GM18520 (cell line): ENCODE results near the gene P2RX7.

Experiments used
- ATAC-seq: cut with Tn5 transposase; IDR thresholded peaks from one replicate; pipeline ENCODE4 v1.9.1; 2021; ENCODE audit not compliant: unreplicated experiment

The P2RX7 gene

DNA sequence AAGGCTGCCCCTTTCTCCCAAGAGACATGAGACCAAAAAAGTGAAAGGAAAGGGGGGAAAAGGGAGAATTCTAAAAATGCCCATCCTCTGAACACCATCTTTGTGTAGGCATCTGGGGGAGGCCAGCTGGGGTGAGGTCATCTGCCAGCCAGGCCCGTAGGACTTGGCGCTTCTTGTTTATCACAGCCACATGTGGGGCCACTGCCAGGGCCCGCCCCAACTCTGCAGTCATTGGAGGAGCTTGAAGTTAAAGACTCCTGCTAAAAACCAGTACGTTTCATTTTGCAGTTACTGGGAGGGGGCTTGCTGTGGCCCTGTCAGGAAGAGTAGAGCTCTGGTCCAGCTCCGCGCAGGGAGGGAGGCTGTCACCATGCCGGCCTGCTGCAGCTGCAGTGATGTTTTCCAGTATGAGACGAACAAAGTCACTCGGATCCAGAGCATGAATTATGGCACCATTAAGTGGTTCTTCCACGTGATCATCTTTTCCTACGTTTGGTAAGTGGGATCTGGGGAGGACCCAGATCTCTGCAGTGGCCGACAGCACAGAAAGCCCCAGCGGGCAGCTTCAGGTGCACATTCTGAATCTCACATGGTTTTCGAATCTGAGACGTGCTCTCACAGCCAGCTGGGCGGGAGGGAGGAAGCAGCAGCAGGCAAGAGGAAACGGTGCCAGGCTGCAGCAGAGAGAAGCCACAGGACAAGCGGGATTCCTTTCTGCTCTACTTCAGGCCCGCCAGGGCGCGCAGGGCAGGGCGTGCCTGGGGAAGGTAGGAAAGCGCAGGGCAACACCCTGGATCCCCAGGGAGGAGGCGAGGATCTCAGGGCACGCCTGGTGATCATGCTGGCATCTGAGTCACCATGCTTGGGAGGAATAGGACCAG is at the start of gene P2RX7:
Gene P2RX7, plus strand, starts transcription at position 276 of the 881 bp plus-strand sequence. Its CDS starts 95 bp downstream, at position 371.
- no peak for ATAC-seq

DNA sequence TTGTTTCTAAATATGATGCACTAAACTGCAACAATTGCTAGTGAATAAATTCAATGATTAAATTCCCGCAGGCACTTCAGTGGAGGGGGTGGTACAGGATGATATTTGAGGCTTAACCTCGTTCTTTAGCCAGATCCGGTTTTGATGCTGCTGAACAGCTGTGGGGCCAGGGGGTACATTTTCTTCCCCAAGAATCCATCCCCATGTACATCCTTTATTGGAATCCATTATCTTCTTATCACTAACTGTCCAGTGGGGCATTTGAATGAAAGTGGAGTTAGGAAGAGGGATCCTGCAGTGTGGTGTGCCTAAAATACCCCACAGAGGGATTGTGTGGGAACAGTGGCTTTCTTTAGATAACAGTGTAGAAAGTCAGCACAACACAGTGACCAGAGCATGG is 48.4 kb upstream of the P2RX7 start:
- no peak for ATAC-seq

DNA sequence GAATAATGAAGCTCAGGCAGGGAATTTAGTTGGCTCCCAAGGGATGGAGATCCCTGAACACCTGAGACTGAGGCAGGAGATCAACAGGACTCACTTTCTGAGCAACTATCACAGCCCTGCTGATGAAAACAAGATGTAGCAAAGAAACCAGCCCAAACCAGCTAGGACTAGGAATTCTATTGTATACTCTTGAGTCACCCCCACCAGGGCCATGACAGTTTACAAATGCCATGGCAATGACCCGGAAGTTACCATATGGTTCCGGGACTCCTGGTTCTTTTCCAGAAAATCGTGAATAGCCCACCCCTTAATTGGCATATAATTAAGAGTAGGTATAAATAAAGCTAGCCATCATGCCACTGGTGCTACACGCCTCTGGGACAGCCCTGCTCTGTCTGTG is 47.6 kb upstream of the P2RX7 start:
- no peak for ATAC-seq

DNA sequence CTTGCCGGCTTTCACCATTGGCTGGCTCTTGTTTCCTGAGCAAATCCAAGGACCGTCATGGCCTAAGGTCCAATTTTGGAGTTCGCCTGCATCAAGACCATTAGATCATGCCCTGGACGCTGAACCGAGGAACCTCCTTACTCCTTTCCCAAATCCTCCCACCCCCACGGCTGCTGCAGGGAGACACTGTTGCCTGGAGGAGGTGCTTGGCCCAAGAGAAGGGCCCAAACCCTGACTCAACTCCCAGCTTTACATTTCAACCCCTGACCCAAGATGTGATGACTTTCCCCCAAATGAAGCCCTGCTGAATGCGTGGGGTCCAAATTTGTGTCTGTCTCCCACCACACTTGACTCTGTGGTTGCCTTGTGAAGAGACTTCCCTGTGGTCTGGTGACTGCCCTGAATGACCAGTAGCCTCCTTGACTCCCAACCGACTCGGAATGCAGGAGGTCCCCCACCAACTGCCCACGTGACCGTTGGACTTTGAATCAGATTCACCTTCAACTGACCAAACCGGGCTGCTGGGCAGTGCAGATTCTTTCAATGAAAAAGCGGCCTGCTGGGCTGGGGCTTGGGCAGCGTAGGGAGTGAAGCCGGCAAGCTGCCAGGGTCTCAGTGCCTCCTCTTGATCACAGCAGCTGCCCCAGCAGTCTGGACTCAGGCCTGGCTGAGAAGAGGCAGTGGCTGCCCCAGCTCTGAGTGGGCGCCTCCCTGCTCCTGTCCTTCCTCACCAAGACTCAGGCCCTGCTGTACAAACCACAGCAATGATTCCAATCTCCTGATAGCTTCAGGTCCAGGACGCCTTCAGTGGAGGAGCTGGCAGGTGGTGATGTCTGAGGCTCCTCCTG is 46.9 kb upstream of the P2RX7 start:
- ATAC-seq, result no peak

DNA sequence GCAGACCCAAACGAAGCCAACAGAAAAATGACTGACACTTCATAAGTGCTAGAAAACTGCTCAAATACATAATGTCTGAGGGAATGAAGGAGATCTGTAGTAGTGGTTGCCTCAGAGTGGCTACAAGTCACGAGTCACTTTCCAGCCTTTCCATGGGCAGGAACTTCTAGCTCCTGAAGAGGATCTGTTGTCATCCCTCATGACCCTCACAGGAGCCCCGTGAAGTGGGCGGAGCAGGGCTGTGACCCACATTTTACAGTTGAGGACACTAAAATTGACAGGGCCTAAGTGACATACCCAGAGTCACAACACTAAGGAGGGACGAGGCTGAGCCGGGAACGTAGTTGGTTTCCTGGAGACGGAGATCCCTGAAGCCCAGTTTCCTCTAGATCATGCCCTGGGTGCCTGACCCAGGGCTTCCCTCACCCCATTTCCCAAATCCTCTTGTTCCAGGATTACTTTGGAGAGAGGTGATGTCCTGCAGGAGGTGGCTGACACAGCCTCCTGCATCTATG is 45.8 kb upstream of the P2RX7 start:
- no peak for ATAC-seq

DNA sequence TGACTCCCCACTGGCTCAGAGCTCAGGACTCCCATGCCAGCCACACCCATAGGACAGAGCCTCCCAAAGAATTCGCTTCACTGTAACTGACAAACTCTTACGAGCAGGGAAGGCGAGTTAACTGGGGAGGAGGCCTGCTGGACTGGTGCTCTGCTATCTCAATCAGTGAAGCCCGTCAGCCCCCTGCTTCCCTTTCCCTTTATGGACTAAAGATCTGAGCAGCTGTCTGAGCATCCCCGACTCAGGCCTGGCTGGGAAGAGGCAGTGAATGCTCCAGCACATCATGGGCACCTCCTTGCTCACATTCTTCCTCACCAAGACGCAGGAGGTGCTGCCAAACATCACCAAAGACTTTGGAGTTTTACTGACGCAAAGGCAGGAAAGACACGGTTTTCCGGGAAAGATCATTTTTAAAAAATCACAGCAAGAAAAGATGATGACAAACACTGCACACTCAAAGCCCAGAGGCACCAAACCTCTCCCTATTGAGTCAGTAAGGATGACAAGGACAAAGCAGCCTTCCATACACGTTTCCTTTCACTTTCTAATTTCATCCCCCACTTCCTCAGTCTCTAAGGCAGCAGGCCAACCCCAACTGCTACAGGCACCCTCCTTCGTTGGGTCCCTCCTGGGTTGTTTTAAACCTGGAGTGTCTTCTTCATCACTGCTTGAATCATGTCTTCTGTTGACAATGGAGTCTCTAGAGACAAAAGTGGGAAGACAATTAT is 45.0 kb upstream of the P2RX7 start:
- no peak for ATAC-seq

DNA sequence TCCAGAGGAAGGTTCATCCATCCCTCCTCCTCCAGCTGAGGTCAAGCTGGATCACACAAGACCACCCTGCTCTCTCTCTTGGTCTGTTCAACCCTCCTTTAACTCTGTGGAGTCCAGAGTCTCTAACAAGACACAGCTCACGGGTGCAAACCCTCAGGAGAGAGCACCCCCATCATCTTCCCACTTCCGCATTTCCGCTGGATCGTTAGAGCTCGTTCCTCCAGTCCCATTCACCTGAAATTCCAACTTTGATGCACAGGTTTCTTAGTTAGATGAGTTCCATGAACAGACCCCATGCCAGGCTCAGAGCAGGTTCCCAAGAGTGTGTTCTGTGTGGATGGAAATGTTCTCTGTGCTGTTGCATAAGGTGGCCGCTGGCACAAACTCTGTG is 44.5 kb upstream of the P2RX7 start:
- ATAC-seq, result no peak

DNA sequence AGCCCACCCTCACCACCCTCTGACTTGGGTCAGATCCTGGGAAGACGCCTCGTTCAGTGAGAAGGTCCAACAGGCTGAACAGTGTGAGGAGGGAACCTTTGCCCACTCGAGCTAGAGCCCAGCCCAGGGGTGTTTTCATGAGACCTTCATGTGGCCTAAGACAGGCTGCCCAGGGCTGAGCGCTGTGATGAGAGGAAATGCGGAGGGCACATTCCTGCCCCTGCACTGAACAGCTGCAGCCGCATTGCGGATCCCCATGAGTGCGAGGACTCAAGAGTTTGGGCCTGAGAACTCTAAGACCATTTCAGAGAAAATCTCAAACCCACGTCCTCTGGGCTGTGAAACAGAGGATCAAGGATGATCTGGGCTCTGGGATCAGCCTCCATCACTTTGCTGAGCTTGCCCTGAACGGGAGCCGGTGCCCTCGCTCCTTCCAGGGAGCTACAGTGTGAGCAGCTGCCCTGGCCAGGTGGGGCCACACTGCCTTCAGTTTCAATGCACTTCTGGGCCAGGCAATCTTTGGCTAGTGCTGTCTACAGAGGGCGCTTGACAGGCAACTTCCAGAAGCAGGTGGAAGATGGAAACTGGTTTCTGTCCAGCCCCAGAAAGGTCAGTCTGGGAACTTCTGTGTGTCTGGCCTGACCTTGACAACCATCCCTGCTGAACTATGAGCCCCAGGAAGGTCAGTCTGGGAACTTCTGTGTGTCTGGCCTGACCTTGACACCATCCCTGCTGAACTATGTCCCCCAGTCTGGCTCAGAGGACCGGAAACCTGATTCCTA is 43.5 kb upstream of the P2RX7 start:
- ATAC-seq, result no peak

DNA sequence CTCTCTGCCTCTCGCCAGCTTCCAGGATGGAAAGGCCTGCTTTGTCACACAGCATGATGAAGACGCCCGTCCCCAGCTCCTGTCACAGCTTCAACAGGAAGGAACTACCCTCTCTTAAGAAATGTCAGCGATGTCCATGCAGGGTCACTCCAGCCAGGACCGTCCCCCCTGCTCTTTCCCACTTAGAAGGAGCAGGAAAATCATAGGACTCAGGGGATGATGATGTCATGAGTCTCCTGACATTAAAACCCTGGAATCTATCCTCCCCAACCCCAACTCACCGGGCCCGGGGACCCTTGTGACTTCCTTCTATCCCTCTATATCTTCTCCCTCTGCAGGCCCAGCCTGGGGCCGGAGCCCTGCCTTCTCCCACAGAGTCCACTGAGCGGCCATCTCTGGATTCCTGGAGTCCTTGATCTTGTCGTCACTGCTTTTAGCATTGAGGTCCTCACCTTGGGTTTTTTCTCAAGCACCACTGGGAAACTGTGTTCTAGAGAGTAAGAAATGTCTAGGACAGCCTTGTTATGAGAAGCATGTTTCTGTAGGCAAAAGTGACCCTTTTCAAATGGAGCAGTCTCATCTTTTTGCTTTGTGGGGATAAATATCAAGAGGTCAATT is 42.8 kb upstream of the P2RX7 start:
- no peak for ATAC-seq

DNA sequence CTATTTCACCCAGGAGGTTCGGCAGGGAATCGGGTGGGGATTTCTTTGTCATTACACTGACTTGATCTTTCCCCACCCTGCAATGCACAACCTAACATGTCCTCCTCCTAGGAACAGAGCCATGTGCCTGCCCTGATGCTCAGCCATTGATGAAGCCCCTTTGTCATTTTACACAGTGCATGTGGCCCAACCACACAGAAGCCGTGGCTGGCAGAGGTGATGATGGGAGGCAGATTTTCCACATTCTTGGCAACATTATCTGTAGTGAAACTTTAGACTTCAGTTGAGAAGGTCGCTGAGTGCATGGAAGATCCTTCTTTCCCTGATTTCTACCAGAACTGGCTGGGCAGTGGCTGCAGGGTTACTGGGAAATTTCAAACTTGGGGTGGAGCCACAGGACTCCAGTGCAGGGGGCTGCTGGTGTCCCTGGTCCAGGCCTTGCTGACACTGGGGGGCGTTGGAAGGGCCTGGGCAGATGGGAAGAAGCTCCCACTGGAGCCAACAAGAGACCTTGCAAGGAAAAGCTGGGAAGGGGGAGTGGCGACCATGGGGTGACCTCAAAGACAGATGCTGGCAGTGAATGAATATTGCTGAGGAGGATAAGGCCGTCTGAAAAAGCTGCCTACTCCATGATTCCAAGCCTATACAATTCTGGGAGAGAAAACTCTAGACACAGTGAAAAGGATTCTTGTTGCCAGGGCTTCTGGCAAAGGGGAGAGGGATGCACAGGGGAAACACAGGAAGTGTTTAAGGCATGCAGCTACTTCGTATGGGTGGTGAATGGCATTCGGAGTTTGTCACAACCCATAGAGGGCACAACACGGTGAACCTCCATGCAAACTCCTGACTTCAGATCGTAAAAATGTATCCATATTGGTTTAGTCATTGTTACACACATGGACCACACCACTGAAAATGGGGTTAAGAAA is 41.8 kb upstream of the P2RX7 start:
- ATAC-seq, result no peak

DNA sequence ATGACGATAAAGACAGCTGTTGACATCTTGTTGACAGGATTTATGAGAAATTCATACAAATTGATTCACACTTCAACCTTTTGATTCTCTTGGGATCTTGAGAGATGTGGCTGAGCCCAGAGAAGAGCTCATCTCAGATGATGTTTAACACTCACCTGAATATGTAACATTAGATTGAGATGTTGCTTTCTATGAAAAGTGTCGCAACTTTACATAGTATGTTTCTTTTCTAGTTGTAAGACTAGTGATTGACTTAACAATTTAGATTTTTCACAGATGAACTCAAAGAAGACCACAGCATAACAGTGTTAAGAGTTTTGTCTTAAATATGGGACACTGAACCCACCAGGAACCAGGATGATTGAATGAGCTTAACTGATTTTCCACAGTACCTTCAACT is 40.6 kb upstream of the P2RX7 start:
- ATAC-seq, result no peak

DNA sequence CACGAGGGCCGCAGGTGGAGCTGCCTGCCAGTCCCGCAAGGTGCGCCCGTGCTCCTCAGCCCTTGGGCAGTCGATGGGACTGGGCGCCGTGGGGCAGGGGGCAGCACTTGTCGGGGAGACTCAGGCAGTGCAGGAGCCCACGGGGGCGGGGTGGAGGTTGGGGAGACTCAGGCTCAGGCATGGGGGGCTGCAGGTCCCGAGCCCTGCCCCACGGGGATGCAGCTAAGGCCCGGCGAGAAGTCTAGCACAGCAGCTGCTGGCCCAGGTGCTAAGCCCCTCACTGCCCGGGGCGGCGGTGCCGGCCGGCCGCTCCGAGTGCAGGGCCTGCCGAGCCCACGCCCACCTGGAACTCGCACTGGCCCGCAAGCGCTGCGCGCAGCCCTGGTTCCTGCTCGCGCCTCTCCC is 39.2 kb upstream of the P2RX7 start:
- no peak for ATAC-seq

DNA sequence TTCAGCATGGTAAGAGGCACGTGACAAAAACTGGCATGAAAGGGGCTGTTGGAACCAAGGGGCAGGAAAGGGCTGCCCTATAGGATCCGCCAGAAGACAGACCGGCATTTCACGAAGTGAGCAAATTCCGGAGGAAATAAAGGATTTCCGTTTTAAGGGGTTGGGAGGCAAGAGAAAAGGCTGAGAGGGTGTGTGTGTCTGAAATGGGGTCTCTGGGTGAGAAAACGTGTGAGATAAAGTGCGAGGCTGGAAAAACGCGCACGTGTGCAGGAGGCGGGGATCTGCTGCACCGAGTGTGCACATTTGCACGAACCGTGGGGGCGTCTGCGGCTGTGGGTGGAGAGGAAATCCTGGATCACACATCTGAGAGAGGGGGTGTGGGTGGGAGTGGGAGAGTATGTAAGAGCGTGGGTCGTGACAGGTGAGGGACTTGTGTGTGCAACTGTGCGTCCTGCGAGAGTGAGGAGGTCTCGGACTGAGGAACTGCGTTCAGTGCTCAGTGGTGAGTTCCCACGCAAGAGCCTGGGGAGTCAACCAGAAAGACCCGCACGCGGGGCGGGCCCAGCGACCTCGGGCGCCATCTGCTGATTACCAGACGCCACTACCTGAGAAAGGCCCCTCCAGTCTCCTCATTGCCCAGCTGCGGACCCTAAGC is 37.0 kb upstream of the P2RX7 start:
- no peak for ATAC-seq

DNA sequence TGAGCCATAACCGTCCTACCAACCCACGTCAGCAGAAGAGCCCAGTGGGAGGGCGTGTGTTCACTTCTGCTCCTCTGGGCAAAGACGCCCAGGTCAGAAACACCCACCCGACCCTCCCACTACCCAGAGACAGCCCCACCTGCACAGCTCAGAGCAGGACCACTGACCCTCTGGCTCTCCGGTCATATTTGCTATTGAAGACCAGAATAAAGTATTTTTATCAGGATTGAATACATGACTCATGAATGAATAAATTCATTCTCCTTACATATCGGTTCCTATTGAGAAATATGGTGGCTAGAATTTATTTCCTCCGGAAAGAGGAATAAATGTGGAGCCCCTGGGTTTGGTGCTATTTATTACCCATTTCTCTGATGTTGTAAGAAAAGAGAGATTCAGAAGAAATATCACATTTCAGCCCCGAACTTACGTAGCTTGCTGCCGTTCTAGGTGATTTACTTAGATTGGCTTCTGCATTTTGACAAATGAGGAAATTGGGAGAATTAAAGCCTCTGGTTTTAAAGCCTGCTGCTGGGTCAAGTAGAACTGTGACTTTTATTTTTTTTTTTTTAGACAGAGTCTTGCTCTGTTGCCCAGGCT is 36.4 kb upstream of the P2RX7 start:
- ATAC-seq, result no peak

DNA sequence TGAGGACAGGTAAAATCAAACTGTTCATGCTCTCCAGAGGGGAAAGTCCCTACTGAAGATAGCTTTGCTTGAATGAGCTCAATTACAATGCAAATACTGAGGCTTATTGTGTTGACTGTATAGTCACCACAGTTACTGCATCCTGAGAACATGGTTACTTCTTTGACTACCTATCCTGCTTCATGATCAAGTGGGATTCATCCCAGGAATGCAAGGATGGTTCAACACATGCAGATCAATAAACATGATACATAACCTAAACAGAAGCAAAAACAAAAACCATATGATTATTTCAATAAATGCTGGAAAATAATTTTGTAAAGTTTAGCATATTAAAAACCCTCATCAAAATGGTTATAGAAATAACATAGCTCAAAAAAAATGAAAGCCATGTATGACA is 32.9 kb upstream of the P2RX7 start:
- ATAC-seq, result no peak

DNA sequence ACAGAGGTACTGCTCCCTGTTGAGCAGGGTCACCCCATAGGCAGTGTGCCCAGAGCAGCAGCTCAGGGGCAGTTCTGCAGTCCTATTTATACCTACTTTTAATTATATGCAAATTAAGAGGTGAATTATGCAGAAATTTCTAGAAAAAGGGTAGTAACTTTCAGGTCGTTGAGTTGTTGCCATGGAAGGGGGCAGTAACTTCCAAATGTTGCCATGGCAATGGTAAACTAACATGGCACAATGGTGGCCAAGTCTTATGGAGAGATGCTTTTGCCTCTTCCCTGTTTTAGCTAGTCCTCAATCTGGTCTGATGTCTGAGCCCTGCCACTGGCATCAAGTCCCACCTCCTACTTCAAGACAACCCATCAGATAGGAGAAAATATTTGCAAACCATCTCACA is 30.4 kb upstream of the P2RX7 start:
- no peak for ATAC-seq

DNA sequence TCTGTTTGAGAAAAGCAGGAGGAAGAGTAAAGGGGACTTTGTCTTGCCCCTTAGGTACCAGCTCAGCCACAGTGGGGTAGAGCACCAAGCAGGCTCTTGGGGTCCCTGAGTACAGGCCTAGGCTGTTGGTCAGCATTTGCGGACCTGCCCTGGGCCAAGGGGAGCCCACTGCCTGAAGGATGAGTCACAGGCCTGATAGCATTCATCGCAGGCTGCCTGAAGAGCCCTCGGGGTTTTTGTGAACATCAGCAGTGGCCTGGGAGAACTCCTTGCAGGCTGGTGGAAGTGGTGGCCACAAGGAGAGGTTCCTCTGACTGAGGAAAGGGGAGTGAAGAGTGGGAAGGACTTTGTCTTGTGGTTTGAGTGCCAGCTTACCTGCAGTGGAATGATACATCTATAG is 25.0 kb upstream of the P2RX7 start:
- ATAC-seq, result no peak

DNA sequence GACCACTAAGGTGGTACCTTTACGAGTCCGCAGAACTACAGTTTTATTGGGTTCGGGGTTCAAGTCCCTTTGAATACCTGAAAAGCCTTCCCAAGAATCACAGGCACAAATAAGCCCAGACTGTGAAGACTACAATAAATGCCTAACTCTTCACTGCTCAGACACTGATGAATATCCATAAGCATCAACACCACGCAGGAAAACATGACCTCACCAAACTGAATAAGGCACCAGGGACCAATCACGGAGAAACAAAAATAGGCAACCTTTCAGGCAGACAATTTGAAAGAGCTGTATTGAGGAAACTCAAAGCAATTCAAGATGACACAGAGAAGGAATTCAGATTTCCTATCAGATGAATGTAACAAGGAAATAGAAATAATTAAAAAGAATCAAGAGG is 24.2 kb upstream of the P2RX7 start:
- ATAC-seq, result no peak
